Measurements from ENCODE around the gene ZNF423. TPM values are rescaled to one million over a fixed set of nuclear protein-coding genes. Genes with fewer than 3 reads are reported as not detected.

ZNF423 gene
- total RNA-seq, 2 experiments from 2014 or later = not detected

DNA sequence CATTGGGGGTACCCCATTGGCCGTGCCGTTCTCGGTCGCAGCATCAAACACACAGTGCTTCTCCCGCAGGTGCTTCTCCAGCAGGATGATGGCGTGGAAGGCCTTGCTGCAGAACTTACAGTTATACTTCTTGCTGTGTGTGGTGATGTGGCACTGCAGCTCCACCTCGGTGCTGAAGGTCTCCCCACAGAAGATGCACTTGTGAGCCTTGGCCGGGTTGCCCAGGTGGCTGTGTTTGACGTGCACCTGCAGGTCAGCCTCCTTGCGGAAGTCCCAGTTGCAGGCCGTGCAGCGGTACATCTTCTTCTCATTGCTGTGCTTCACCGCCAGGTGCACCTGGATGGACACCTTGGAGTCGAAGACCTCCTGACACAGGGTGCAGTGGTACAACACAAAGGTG is 219.3 kb downstream of the ZNF423 start:
- ChIA-PET CTCF (no interaction called here), POLR2A (no interaction called here)
- no peak overlapping the region for H3K4me3 Mint-ChIP-seq
- intact Hi-C loops (cut with micrococcal nuclease) = no loop called here
- no peaks in the 10 kb centered on the region for H3K4me1 Mint-ChIP-seq (ENCODE audit: low read depth)
- H3K27ac Mint-ChIP-seq = no peak overlapping the region
- no peaks in the 10 kb centered on the region for H3K36me3 Mint-ChIP-seq
- H3K27me3 Mint-ChIP-seq = peaks cover 1% of the 10 kb centered on the region
- H3K9me3 Mint-ChIP-seq = no peaks in the 10 kb centered on the region
- no peak for DNase-seq

DNA sequence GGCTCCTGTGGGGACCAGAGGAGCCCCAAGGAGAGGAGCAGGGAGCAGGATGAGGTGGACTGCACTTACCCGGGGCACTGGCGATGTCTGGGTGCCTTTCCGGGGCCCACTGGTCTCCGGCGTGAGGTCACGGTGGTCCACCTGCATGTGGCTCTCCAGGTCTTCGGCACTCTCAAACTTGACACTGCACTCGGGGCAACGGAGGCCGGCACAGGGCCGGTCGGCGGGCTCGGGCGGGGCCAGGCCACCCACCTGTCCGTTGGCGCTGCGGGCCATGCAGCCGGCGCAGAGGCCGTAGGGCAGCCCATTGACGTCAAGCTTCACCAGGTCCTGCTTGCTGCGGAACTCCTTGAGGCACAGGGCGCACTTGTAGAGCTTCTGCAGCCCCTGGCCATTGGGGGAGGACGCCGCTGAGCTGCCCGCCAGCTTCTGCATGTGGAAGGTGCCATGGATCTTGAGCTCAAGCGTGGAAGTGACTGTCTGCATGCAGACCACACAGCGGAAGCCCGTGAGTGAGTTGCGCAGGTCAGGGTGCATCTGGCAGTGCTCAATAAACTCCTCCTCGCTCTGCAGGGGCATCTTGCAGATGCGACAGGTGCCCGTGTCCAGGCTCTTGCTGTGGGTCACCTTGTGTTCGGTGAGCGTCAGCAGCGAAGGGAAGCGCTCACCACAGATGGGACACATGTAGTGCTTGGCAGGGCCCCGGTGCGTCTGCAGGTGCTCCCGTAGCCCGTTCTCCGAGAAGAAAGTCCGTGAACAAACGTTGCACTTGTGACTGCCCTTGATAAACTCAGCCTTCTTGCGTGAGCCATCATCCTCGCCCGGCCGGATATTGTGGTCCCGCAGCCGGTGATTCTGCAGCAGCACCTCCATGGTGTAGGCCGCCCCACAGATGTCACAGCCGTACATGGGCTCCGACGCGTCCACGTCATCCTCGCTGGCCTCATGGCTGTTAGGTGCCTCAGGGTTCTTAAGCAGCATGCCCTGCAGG is 220.0 kb downstream of the ZNF423 start:
- CTCF ChIA-PET = no interaction called here
- Mint-ChIP-seq H3K27ac (no peak overlapping the region), H3K27me3 (no peaks in the 10 kb centered on the region), H3K4me1 (ENCODE audit: low read depth) (no peaks in the 10 kb centered on the region), H3K9me3 (no peaks in the 10 kb centered on the region), H3K36me3 (no peaks in the 10 kb centered on the region), H3K4me3 (no peak overlapping the region)
- intact Hi-C loops (cut with micrococcal nuclease) = no loop called here
- POLR2A ChIA-PET = no interaction called here
- no peak for DNase-seq

DNA sequence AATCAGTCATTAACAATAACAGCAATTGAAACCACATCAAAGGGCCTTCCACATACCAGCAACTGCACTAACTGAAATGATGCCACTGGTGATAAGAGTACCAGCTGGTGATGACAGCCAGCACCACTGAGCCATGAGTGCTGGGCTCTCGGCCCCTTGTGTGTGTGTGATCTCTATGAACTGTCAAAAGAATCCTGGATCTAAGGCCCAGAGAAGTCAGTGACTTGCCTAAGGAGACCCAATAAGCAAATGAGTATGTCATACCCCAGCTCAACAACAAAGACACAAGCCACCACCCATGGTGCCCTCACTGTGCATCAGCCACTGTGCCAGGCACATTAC is 220.9 kb downstream of the ZNF423 start:
- intact Hi-C loops (cut with micrococcal nuclease) = no loop called here
- ChIA-PET POLR2A (no interaction called here), CTCF (no interaction called here)
- H3K27me3 Mint-ChIP-seq = no peaks in the 10 kb centered on the region
- no peak overlapping the region for H3K27ac Mint-ChIP-seq
- no peaks in the 10 kb centered on the region for H3K36me3 Mint-ChIP-seq
- no peaks in the 10 kb centered on the region for H3K9me3 Mint-ChIP-seq
- no peaks in the 10 kb centered on the region for H3K4me1 Mint-ChIP-seq (ENCODE audit: low read depth)
- no peak for DNase-seq
- H3K4me3 Mint-ChIP-seq = no peak overlapping the region

DNA sequence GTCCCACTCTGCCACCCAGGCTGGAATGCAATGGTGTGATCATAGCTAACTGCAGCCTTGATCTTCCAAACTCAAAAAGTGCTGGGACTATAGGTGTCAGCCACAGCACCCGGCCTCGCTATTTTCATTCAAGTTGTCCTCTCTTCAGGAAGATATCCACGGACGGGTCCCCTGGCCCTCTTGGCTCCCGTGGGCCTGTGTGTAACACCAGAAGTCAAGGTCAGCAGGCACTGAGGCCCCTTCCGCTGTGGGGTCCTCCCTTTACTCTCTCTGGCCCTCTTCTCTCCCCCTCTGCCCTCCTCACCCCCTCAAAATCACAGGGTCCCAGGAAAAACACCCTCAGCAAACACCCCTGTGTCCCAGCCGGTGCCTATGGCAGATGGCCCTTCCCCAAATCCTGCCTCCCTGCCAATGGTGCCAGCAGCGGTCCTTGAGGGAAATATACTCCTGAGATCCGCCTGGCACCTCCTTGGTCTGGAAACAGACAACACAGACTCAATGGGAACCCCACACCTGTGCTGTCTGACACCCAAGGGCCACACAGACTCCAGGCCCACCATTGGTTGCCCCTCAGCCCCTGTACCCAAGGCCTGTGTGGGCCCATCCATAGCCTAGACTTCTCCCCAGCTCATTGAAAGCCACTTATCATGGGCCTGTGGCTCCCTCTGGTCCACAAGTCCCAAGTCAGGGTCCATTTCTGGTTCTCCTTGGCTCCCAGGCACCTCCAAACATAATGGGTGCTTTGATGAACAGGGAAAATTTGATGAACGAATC is 221.5 kb downstream of the ZNF423 start:
- ChIA-PET POLR2A (no interaction called here), CTCF (no interaction called here)
- H3K4me3 Mint-ChIP-seq = no peak overlapping the region
- H3K36me3 Mint-ChIP-seq = no peaks in the 10 kb centered on the region
- intact Hi-C loops (cut with micrococcal nuclease) = no loop called here
- no peak for DNase-seq
- H3K27me3 Mint-ChIP-seq = no peaks in the 10 kb centered on the region
- H3K9me3 Mint-ChIP-seq = no peaks in the 10 kb centered on the region
- no peak overlapping the region for H3K27ac Mint-ChIP-seq
- no peaks in the 10 kb centered on the region for H3K4me1 Mint-ChIP-seq (ENCODE audit: low read depth)

DNA sequence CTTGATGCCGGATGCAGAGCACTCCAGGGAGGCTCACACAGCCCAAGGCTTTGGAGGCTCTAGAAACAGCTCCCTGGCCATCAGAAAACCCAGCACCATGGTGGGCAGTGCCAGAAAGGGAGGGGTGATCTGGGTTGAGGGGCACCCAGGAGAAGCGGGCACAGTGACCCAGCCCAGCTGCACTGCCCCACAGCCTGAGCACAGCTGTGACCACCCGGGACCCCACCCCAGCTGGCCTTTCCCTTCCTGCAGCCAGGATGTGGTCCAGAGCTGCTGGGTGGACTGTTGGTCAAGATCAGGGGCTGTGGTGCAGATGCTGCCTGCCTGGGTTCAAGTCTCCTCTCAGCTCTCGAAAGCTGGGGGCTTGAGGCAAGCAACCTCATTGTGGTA is 223.1 kb downstream of the ZNF423 start:
- Mint-ChIP-seq H3K27ac (no peak overlapping the region), H3K9me3 (no peaks in the 10 kb centered on the region), H3K4me3 (no peak overlapping the region), H3K4me1 (ENCODE audit: low read depth) (no peaks in the 10 kb centered on the region), H3K27me3 (no peaks in the 10 kb centered on the region), H3K36me3 (no peaks in the 10 kb centered on the region)
- DNase-seq = no peak
- POLR2A ChIA-PET = no interaction called here
- intact Hi-C loops (cut with micrococcal nuclease) = no loop called here
- CTCF ChIA-PET = no interaction called here

DNA sequence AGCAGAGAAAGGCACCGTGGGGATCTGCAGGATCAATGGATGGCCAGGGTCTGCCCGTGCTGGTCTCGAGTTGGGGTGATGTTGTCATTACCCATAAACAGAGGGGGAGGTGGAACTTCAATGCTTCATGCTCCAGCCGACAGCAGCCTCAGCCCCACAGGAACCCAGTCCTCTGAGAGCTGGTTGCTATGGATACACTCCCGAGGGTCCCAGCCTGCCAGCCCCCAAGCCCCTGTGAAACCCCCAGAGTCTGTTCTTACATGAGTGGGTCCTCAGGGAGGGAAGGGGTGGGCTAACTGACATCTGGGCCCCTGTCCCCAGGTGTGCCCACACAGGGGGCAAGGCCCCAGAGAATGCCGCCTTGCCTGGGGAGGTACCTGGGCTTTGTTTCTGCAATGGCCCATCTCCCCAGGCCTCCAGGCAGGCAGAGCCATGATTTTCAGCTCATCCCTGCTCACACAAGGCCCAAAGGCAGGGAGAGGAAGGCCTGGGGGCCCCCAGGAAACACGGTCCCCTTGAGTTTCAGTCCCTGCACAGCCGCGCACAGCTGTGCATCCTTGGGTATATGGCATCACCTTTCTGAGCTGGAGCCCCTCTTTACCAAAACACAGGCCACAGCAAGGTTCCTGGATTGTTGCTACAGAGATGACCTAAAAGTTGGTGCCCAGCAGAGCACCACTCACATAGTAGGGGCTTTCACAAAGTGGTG is 223.7 kb downstream of the ZNF423 start:
- Mint-ChIP-seq H3K27me3 (no peaks in the 10 kb centered on the region), H3K27ac (no peak overlapping the region)
- POLR2A ChIA-PET = no interaction called here

DNA sequence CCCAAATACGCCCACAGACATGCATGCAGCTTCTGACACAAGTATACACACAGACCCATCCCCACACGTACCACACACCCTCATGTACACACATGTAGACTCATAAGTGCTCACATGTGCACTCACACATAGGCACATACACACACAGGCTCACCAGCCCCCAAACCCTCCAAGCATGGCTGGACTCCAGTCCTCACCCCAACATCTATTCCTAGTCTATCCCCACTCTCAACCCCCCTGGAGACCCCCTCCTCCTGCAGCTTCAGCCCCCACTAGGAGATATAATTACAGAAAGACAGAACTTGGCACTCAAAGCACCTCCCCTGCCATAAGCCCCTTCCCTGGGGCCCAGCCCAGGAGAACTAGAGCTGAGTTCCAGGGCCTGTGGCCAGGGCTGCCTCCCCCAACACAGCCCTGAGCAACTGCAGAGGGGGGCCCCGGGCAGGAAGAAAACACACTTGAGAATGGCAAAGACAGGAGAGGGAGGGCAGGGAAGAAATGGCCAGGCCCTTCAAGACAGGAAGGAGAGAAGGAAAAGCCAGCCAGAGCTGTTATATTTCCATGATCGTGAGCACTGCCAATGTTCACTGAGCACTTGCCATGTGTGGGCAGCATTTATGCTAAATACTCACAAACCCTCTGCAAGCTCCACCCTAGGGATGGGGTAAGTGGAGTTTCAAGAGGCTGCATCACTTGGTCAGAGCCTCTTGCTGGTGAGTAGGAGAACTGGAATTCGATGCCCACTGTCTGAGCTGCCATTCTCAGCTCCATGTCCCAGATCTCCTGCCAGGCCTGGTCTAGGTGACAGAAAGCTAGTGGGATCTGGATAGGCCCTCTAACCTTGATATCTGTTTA is 224.5 kb downstream of the ZNF423 start:
- Mint-ChIP-seq H3K27ac (no peak overlapping the region), H3K36me3 (no peaks in the 10 kb centered on the region), H3K4me1 (ENCODE audit: low read depth) (no peaks in the 10 kb centered on the region), H3K9me3 (no peaks in the 10 kb centered on the region), H3K27me3 (no peaks in the 10 kb centered on the region), H3K4me3 (no peak overlapping the region)
- ChIA-PET POLR2A (no interaction called here), CTCF (no interaction called here)
- intact Hi-C loops (cut with micrococcal nuclease) = no loop called here
- no peak for DNase-seq

More for the DNA sequence above, 223.7 kb downstream of the ZNF423 start:
- intact Hi-C loops (cut with micrococcal nuclease) = no loop called here
- no peaks in the 10 kb centered on the region for H3K4me1 Mint-ChIP-seq (ENCODE audit: low read depth)
- CTCF ChIA-PET = no interaction called here
- no peaks in the 10 kb centered on the region for H3K9me3 Mint-ChIP-seq
- no peak for DNase-seq
- no peak overlapping the region for H3K4me3 Mint-ChIP-seq
- no peaks in the 10 kb centered on the region for H3K36me3 Mint-ChIP-seq

DNA sequence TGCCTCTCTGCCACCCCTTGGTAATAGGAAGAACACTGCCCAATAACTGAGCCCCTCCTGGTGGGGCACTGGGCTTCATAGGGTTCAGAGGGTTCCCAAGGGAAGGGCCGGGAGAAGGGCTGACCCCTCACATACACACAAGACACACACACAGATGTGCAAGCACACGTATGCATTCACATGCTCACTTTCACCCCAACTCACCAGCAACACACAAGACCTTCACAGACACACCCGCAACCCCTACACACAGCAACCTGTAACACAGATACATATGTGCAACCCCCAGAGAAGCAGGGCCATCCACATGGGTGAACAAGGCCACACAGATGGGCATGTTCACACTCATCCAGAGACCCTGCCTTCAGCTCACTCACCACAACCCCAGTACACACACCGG is 225.1 kb downstream of the ZNF423 start:
- ChIA-PET CTCF (no interaction called here), POLR2A (no interaction called here)
- Mint-ChIP-seq H3K4me1 (ENCODE audit: low read depth) (no peaks in the 10 kb centered on the region), H3K27ac (no peak overlapping the region), H3K9me3 (no peaks in the 10 kb centered on the region), H3K27me3 (no peaks in the 10 kb centered on the region), H3K36me3 (no peaks in the 10 kb centered on the region), H3K4me3 (no peak overlapping the region)
- DNase-seq = no peak
- intact Hi-C loops (cut with micrococcal nuclease) = no loop called here

DNA sequence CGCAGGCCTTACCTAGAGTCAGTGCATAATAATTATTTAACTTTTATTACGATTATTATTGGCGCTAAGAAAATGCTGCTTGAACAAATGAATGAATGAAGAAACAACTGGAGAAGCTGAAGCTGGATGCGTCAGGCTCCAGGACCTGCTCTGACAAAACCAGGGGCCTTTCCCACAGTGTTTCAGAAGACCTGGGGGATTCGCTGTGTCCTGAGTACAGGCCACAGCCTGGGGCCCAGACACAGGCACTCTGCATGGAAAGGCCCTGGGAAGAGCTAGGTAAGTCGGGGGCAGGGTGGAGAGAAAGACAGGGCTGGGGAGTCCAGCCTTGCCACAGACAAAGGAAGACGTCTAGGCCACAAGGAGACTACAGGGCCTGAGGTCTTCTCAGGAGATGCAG is 226.1 kb downstream of the ZNF423 start:
- intact Hi-C loops (cut with micrococcal nuclease) = no loop called here
- no peak overlapping the region for H3K4me3 Mint-ChIP-seq
- CTCF ChIA-PET = no interaction called here

DNA sequence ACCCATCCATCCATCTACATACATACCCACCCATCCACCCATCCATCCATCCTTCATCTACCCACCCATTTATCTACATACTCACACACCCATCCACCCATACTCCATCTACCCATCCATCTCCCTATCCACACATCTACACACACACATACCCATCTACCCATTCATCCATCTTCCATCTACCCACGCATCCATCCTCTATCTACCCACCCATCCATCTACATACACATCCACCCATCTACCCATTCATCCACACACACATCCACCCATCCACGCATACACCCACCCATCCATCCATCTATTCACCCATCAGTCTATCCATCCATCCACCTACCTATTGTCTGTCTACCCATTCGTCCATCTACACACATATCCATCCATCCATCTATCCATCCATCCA is 227.8 kb downstream of the ZNF423 start:
- Mint-ChIP-seq H3K27ac (no peak overlapping the region), H3K4me1 (ENCODE audit: low read depth) (no peaks in the 10 kb centered on the region), H3K4me3 (no peak overlapping the region), H3K27me3 (no peaks in the 10 kb centered on the region), H3K9me3 (no peaks in the 10 kb centered on the region), H3K36me3 (no peaks in the 10 kb centered on the region)
- intact Hi-C loops (cut with micrococcal nuclease) = no loop called here
- ChIA-PET POLR2A (no interaction called here), CTCF (no interaction called here)
- DNase-seq = no peak

More for the DNA sequence above, 226.1 kb downstream of the ZNF423 start:
- no peak for DNase-seq
- no peaks in the 10 kb centered on the region for H3K4me1 Mint-ChIP-seq (ENCODE audit: low read depth)
- no peaks in the 10 kb centered on the region for H3K9me3 Mint-ChIP-seq
- no peaks in the 10 kb centered on the region for H3K36me3 Mint-ChIP-seq
- no peaks in the 10 kb centered on the region for H3K27me3 Mint-ChIP-seq
- POLR2A ChIA-PET = no interaction called here
- no peak overlapping the region for H3K27ac Mint-ChIP-seq

DNA sequence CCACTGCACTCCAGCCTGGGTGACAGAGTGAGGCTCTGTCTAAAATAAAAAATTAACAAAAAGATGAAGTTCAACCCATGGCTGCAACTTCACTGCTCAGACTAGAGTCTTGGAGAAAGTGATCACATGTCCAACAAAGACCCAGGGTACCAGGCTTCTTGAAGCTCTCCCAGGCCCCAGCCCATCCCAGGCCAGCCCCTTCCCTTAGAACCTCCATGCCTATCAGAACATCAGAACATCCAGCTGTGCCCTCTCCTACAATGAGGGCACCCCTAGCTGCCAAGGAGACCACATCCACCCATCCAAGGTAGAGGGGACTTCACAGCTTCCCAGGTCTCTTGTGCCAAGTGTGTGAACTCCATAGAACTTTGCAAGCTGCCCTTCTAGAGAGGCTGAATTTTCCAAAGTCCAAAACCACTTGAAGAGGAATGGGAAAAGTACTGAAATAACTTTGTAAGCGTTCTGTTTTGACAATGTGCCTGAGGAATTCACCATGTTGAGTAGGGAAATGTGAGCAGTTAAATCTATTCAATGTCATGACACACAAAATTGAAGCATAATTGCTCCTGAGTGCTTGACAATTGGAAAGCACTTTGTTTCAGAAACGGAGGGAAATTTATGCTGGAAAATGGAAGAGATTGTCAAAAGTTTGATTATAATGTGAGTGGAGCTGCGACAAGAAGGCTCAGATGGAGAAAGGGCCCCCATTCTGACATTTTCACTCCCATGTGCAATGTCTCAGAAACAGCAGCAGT is 230.4 kb downstream of the ZNF423 start:
- no peaks in the 10 kb centered on the region for H3K9me3 Mint-ChIP-seq
- H3K27ac Mint-ChIP-seq = no peak overlapping the region
- no peaks in the 10 kb centered on the region for H3K27me3 Mint-ChIP-seq
- no peaks in the 10 kb centered on the region for H3K36me3 Mint-ChIP-seq
- ChIA-PET CTCF (no interaction called here), POLR2A (no interaction called here)
- DNase-seq = no peak
- H3K4me1 Mint-ChIP-seq (ENCODE audit: low read depth) = no peaks in the 10 kb centered on the region
- intact Hi-C loops (cut with micrococcal nuclease) = no loop called here
- H3K4me3 Mint-ChIP-seq = no peak overlapping the region

All from activated CD4-positive, alpha-beta memory T cell treated with anti-CD3 and anti-CD28 coated beads for 36 hours (primary cell).